SK-N-SH treated with all-trans-retinoic acid at 6 μM for 48 hours (cell line): Measurements from ENCODE around the gene KRTAP10-10.

ENCODE experiments used
- ATAC-seq: fragments of 200-7000 bp; cut with Tn5 transposase; 3 replicates; pipeline ENCODE4 v1.9.1; 2020; ENCODE audit warnings: mild to moderate bottlenecking, moderate library complexity
- ARNTL ChIP-seq: fragments of 450-650 bp; formaldehyde crosslinking; IDR thresholded peaks from 2 replicates; pipeline ENCODE4 v1.5.0; 2020; ENCODE audit warnings: low read depth, mild to moderate bottlenecking, moderate library complexity, borderline replicate concordance
- BACH2 ChIP-seq: fragments of 250-450 bp; sonication (Bioruptor Pico); IDR thresholded peaks from 2 replicates; pipeline ENCODE4 v1.9.0; 2021; ENCODE audit warnings: mild to moderate bottlenecking, borderline replicate concordance
- CSDC2 ChIP-seq: fragments of 250-450 bp; sonication (Bioruptor Pico); IDR thresholded peaks from 2 replicates; pipeline ENCODE4 v1.5.0; 2020; ENCODE audit warnings: mild to moderate bottlenecking, moderate library complexity
- CSRNP3 ChIP-seq: fragments of 250-450 bp; sonication (Bioruptor Pico); IDR thresholded peaks from 2 replicates; pipeline ENCODE4 v1.5.1; 2021; ENCODE audit warnings: mild to moderate bottlenecking, moderate library complexity
- ESRRG ChIP-seq: fragments of 250-450 bp; sonication (Bioruptor Pico); IDR thresholded peaks from 2 replicates; pipeline ENCODE4 v1.6.1; 2021; ENCODE audit warnings: mild to moderate bottlenecking
- ISL1 ChIP-seq: fragments of 250-450 bp; sonication (Bioruptor Pico); IDR thresholded peaks from 2 replicates; pipeline ENCODE4 v2.1.2; 2022; ENCODE audit warnings: mild to moderate bottlenecking, moderate library complexity
- OSR1 ChIP-seq: fragments of 250-450 bp; sonication (Bioruptor Pico); IDR thresholded peaks from 2 replicates; pipeline ENCODE4 v1.8.0; 2022; ENCODE audit warnings: moderate library complexity, mild to moderate bottlenecking, inconsistent platforms
- PATZ1 ChIP-seq: fragments of 250-450 bp; sonication (Bioruptor Pico); IDR thresholded peaks from 2 replicates; pipeline ENCODE4 v1.8.0; 2020; ENCODE audit warnings: mild to moderate bottlenecking, moderate library complexity, borderline replicate concordance
- PPARA ChIP-seq: fragments of 250-450 bp; sonication (Bioruptor Pico); IDR thresholded peaks from 2 replicates; pipeline ENCODE4 v1.5.0; 2020; ENCODE audit warnings: mild to moderate bottlenecking, borderline replicate concordance
- RARB ChIP-seq: fragments of 250-450 bp; sonication (Bioruptor Pico); IDR thresholded peaks from 2 replicates; pipeline ENCODE4 v1.8.0; 2021; ENCODE audit warnings: mild to moderate bottlenecking, moderate library complexity
- SNAI2 ChIP-seq: fragments of 250-450 bp; sonication (Bioruptor Pico); IDR thresholded peaks from 2 replicates; pipeline ENCODE4 v1.5.0; 2020; ENCODE audit warnings: mild to moderate bottlenecking, moderate library complexity
- TOX ChIP-seq: fragments of 250-450 bp; sonication (Bioruptor Pico); IDR thresholded peaks from 2 replicates; pipeline ENCODE4 v1.8.0; 2021; ENCODE audit warnings: mild to moderate bottlenecking, moderate library complexity, borderline replicate concordance
- ZC3H10 ChIP-seq: fragments of 250-450 bp; sonication (Bioruptor Pico); IDR thresholded peaks from 2 replicates; pipeline ENCODE4 v1.5.1; 2021; ENCODE audit warnings: mild to moderate bottlenecking, moderate library complexity
- ZFP3 ChIP-seq: fragments of 250-450 bp; sonication (Bioruptor Pico); IDR thresholded peaks from 2 replicates; pipeline ENCODE4 v1.5.0; 2020; ENCODE audit warnings: mild to moderate bottlenecking, moderate library complexity
- ZNF70 ChIP-seq: fragments of 450-650 bp; formaldehyde crosslinking; IDR thresholded peaks from 2 replicates; pipeline ENCODE4 v1.5.0; 2020; ENCODE audit warnings: mild to moderate bottlenecking, moderate library complexity
- ZNF8 ChIP-seq: fragments of 450-650 bp; formaldehyde crosslinking; IDR thresholded peaks from 2 replicates; pipeline ENCODE4 v1.5.0; 2020; ENCODE audit warnings: mild to moderate bottlenecking, moderate library complexity
- TF ChIP-seq, protein P1 (sequence below): fragments of 250-450 bp; sonication (Bioruptor Pico); IDR thresholded peaks from 2 replicates; pipeline ENCODE4 v1.5.0; 2020; ENCODE audit warnings: mild to moderate bottlenecking, moderate library complexity
- TF ChIP-seq, protein P2 (sequence below): fragments of 250-450 bp; sonication (Bioruptor Pico); IDR thresholded peaks from 2 replicates; pipeline ENCODE4 v1.8.0; 2021; ENCODE audit warnings: low read depth, mild to moderate bottlenecking, moderate library complexity, borderline replicate concordance

The KRTAP10-10 gene

GRCh38 chr21:44602463-44602850, 34.7 kb upstream of the KRTAP10-10 start:
- ATAC-seq: peak; percentile 25; the same call in 1 of the 3 replicates
- no peak for TF ChIP-seq SNAI2 (CRISPR knock-in tag)

- TF ChIP-seq RARB (no peak), ESRRG (CRISPR knock-in tag) (no peak), TOX (CRISPR knock-in tag) (no peak), BACH2 (CRISPR knock-in tag) (no peak), ISL1 (CRISPR knock-in tag) (no peak), PPARA (CRISPR knock-in tag) (no peak), ZNF8 (CRISPR knock-in tag) (no peak), SNAI2 (CRISPR knock-in tag) (no peak), ARNTL (no peak), ZFP3 (CRISPR knock-in tag) (no peak), ZC3H10 (no peak), PATZ1 (CRISPR knock-in tag) (no peak)
- TF ChIP-seq, protein P1, sequence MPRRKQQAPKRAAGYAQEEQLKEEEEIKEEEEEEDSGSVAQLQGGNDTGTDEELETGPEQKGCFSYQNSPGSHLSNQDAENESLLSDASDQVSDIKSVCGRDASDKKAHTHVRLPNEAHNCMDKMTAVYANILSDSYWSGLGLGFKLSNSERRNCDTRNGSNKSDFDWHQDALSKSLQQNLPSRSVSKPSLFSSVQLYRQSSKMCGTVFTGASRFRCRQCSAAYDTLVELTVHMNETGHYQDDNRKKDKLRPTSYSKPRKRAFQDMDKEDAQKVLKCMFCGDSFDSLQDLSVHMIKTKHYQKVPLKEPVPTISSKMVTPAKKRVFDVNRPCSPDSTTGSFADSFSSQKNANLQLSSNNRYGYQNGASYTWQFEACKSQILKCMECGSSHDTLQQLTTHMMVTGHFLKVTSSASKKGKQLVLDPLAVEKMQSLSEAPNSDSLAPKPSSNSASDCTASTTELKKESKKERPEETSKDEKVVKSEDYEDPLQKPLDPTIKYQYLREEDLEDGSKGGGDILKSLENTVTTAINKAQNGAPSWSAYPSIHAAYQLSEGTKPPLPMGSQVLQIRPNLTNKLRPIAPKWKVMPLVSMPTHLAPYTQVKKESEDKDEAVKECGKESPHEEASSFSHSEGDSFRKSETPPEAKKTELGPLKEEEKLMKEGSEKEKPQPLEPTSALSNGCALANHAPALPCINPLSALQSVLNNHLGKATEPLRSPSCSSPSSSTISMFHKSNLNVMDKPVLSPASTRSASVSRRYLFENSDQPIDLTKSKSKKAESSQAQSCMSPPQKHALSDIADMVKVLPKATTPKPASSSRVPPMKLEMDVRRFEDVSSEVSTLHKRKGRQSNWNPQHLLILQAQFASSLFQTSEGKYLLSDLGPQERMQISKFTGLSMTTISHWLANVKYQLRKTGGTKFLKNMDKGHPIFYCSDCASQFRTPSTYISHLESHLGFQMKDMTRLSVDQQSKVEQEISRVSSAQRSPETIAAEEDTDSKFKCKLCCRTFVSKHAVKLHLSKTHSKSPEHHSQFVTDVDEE (CRISPR knock-in tag): no peak
- TF ChIP-seq, protein P2, sequence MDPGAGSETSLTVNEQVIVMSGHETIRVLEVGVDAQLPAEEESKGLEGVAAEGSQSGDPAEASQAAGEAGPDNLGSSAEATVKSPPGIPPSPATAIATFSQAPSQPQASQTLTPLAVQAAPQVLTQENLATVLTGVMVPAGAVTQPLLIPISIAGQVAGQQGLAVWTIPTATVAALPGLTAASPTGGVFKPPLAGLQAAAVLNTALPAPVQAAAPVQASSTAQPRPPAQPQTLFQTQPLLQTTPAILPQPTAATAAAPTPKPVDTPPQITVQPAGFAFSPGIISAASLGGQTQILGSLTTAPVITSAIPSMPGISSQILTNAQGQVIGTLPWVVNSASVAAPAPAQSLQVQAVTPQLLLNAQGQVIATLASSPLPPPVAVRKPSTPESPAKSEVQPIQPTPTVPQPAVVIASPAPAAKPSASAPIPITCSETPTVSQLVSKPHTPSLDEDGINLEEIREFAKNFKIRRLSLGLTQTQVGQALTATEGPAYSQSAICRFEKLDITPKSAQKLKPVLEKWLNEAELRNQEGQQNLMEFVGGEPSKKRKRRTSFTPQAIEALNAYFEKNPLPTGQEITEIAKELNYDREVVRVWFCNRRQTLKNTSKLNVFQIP: no peak
- ATAC-seq: no peak
Measured at GRCh38 chr21:44603109-44603875, 33.9 kb upstream of the KRTAP10-10 start.

DNA sequence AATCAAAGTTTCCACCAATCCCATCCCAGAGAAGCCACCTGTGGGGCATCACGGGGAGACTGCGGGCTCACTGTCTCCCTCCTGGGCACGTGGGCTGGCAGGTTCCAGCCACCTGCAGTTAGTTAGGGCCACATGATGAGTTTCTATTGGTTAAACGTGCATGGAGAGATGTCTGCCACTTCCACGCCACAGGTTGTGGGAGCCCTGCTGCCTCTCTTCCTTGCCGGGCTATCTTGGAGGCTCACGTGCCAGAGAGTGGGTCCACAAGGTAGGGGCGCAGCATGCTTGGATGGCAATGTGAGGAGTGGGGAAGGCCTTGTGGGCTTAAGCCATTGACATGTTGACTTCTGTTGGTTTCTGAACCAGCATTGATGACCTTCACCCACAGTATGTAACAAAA, 33.2 kb upstream of the KRTAP10-10 start:
- TF ChIP-seq ESRRG (CRISPR knock-in tag): no peak
- no peak for TF ChIP-seq CSDC2 (CRISPR knock-in tag)
- TF ChIP-seq, protein P2: no peak
- no peak for TF ChIP-seq BACH2 (CRISPR knock-in tag)
- TF ChIP-seq ZNF70 (CRISPR knock-in tag): no peak
- TF ChIP-seq CSRNP3 (CRISPR knock-in tag): no peak
- no peak for TF ChIP-seq OSR1 (CRISPR knock-in tag)
- TF ChIP-seq ZNF8 (CRISPR knock-in tag): no peak
- TF ChIP-seq ISL1 (CRISPR knock-in tag): no peak
- TF ChIP-seq, protein P1 (CRISPR knock-in tag): no peak
- ATAC-seq: no peak
